Epithelial cell of proximal tubule (primary cell): ENCODE results near the gene ADARB2. TPM values are rescaled to one million over a fixed set of nuclear protein-coding genes. Genes with fewer than 3 reads are reported as not detected.

Experiments used
- DNase-seq: peaks from one replicate; pipeline ENCODE4 v3.0.0-alpha.2; 2011; ENCODE audit warnings: low read depth
- H3K4me3 ChIP-seq: 2 replicates; pipeline ENCODE4 v1.5.1; 2011; ENCODE audit warnings: low read depth, mild to moderate bottlenecking, low read length
- total RNA-seq: library from RNA; depleted of rRNA; stranded (reverse); fragments of >200 nt; gene quantifications from 2 replicates; pipeline ENCODE4 v1.2.3, GENCODE V29; 2015
- TF ChIP-seq, protein P1 (sequence below): conservative IDR thresholded peaks from 2 replicates; pipeline ENCODE4 v1.5.1; 2012; ENCODE audit warnings: low read depth, mild to moderate bottlenecking, low read length

ADARB2 gene
- total RNA-seq, 1 donor from 2014 or later, result 0.63 TPM

GRCh38 chr10:1745780-1746456 is 8.6 kb upstream of the ADARB2 start:
- TF ChIP-seq, protein P1, sequence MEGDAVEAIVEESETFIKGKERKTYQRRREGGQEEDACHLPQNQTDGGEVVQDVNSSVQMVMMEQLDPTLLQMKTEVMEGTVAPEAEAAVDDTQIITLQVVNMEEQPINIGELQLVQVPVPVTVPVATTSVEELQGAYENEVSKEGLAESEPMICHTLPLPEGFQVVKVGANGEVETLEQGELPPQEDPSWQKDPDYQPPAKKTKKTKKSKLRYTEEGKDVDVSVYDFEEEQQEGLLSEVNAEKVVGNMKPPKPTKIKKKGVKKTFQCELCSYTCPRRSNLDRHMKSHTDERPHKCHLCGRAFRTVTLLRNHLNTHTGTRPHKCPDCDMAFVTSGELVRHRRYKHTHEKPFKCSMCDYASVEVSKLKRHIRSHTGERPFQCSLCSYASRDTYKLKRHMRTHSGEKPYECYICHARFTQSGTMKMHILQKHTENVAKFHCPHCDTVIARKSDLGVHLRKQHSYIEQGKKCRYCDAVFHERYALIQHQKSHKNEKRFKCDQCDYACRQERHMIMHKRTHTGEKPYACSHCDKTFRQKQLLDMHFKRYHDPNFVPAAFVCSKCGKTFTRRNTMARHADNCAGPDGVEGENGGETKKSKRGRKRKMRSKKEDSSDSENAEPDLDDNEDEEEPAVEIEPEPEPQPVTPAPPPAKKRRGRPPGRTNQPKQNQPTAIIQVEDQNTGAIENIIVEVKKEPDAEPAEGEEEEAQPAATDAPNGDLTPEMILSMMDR, result no peak

DNA sequence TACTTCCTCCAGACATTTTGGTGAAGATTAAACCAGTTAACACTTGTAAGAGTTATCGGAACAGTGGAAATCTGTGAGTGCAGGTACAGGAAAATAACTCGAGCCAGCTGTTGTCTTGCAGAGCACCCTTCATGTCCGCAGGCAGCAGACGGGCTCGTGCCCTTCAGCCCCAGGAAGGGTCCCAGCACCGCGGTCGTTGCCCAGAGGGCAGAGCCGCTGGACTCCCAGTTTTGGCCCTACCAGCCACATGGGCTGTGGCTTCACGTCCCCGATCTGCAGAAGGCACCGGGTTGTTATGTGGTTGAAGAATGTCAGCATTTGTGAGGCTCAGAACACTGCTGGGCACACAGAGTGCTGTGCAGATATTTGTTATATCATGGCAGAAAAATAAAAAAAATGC is 7.2 kb upstream of the ADARB2 start:
- DNase-seq, result no peak
- no peak overlapping the region for H3K4me3 ChIP-seq
- TF ChIP-seq, protein P1, result no peak

More at GRCh38 chr10:1745780-1746456, 8.6 kb upstream of the ADARB2 start:
- no peak for DNase-seq
- H3K4me3 ChIP-seq, result no peak overlapping the region

DNA sequence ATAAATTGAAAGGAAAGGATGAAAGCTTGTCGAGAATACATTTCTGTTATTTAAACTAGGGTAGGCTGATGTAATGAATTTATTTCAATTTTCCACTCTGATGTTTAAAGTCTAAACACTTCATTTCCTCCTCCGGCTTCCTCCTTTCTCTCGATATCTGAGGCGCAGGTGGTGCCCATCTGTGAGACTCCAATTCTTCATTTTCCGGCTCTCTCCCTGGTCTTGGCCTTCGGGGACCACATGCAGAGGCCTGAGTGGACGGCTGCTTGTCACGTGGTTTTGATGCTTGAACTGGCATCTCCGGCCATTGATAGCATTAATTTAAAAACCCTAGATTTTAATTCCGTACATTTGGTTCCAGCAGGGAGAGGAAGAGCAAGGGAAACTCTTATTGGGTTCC is 5.8 kb upstream of the ADARB2 start:
- no peak for DNase-seq
- no peak overlapping the region for H3K4me3 ChIP-seq
- TF ChIP-seq, protein P1, result no peak

DNA sequence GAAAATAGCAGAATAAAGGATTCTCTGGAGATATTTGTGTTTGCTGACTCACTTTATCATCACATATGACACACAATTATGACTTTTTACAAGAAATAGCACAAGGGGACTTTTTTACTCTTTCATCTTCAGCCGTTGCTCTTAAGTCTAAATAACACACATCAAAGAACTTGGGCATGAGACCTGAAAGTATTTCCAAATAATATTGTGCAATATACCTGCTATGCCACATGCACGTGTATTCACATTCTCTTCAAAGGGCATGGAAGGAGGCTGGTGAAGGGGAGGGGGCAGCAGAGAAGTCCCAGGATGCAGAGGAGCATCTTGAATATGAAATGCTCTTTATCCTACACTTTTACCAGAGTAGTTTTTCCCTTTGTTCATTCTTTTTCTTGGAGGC is 4.1 kb upstream of the ADARB2 start:
- no peak for DNase-seq
- TF ChIP-seq, protein P1, result no peak
- no peak overlapping the region for H3K4me3 ChIP-seq

DNA sequence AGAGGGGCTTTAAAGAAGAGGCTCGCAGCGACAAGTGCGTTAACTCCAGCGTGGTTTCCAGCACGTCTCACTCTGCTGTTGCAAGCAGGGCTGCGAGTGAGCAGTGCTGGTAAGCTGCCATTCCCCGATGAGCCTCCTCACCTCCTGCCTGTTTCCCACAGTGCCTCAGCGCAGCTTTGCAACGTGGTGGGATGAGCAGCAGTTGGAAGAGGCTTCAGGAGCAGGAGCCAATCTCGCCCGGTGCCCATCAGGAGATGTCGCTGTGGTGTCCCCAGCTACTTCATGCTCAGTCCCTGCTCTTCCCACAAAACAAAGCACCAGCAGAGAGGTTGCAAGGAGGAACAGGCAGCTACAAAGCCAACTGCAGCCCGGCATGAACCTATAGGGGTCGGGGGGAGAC is 2.4 kb upstream of the ADARB2 start:
- H3K4me3 ChIP-seq, result no peak overlapping the region
- DNase-seq, result no peak
- TF ChIP-seq, protein P1, result no peak

GRCh38 chr10:1738950-1739349 is 1.6 kb upstream of the ADARB2 start:
- TF ChIP-seq, protein P1, result no peak
- no peak for DNase-seq
- no peak overlapping the region for H3K4me3 ChIP-seq

DNA sequence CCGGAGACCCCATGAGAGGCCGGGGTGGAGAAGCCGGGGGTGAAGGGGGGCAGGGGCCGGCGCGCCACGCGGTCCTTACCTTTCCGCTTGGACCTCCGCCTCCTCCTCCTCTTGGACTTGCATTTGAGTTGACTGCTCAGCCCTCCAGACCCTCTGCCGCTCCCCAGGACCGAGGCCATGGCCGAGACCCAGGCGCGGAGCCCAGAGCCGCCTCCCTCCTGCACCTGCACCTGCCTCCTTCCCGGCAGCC is 428 bp downstream of the ADARB2 start:
- DNase-seq, result no peak
- TF ChIP-seq, protein P1, result no peak
- peak overlapping the region; percentile 37 for H3K4me3 ChIP-seq
